Hepatocyte (in vitro differentiated cells): ENCODE results near the gene SLC35E3. TPM values are rescaled to one million over a fixed set of nuclear protein-coding genes. Genes with fewer than 3 reads are reported as not detected.

Experiments
- DNase-seq: peaks from one replicate; pipeline ENCODE4 v3.0.0-alpha.2; 2016; ENCODE audit warnings: low spot score
- H2AFZ ChIP-seq: fragments of 200-600 bp; sonication (generic); 2 replicates; pipeline ENCODE4 v1.6.0; 2016; ENCODE audit warnings: antibody characterized with exemption, mild to moderate bottlenecking
- H3K27ac ChIP-seq: fragments of 200-600 bp; sonication (generic); 2 replicates; pipeline ENCODE4 v1.5.1; 2016; ENCODE audit warnings: mild to moderate bottlenecking
- H3K27me3 ChIP-seq: fragments of 200-600 bp; sonication (generic); 2 replicates; pipeline ENCODE4 v1.6.1; 2016
- H3K36me3 ChIP-seq: fragments of 200-600 bp; sonication (generic); replicated peaks from 2 replicates; pipeline ENCODE4 v1.5.1; 2016; ENCODE audit warnings: low read depth; ENCODE audit not compliant: insufficient read depth
- H3K4me1 ChIP-seq: fragments of 200-600 bp; sonication (generic); 2 replicates; pipeline ENCODE4 v1.5.1; 2016; ENCODE audit warnings: mild to moderate bottlenecking, moderate library complexity; ENCODE audit not compliant: insufficient read depth
- H3K4me2 ChIP-seq: fragments of 200-600 bp; sonication (generic); 2 replicates; pipeline ENCODE4 v1.6.0; 2016
- H3K4me3 ChIP-seq: fragments of 200-600 bp; sonication (generic); 2 replicates; pipeline ENCODE4 v1.5.1; 2016; ENCODE audit warnings: mild to moderate bottlenecking
- H3K79me2 ChIP-seq: fragments of 200-600 bp; sonication (generic); 2 replicates; pipeline ENCODE4 v1.6.0; 2017; ENCODE audit warnings: mild to moderate bottlenecking
- H3K9me2 ChIP-seq: fragments of 200-600 bp; sonication (generic); replicated peaks from 2 replicates; pipeline ENCODE4 v1.6.0; 2017; ENCODE audit warnings: mild to moderate bottlenecking; ENCODE audit not compliant: insufficient read depth
- H3K9me3 ChIP-seq: fragments of 200-600 bp; sonication (generic); 2 replicates; pipeline ENCODE4 v1.5.1; 2016; ENCODE audit warnings: low read depth, mild to moderate bottlenecking
- H4K20me1 ChIP-seq: fragments of 200-600 bp; sonication (generic); 2 replicates; pipeline ENCODE4 v1.6.0; 2016; ENCODE audit warnings: mild to moderate bottlenecking; ENCODE audit not compliant: insufficient read depth, poor library complexity, severe bottlenecking
- CTCF ChIP-seq: fragments of 200-600 bp; sonication (generic); IDR thresholded peaks from 2 replicates; pipeline ENCODE4 v1.5.1; 2016; ENCODE audit warnings: antibody characterized with exemption, mild to moderate bottlenecking; ENCODE audit not compliant: poor library complexity
- EZH2 ChIP-seq: fragments of 200-600 bp; sonication (generic); IDR thresholded peaks from 2 replicates; pipeline ENCODE4 v1.6.1; 2016; ENCODE audit warnings: antibody characterized with exemption, mild to moderate bottlenecking, borderline replicate concordance
- EZH2phosphoT487 ChIP-seq: fragments of 200-600 bp; sonication (generic); IDR thresholded peaks from one replicate; pipeline ENCODE4 v1.6.1; 2018; ENCODE audit warnings: antibody characterized with exemption, mild to moderate bottlenecking, low read depth, moderate library complexity; ENCODE audit not compliant: unreplicated experiment, severe bottlenecking
- WGBS: methylation state at CpG from one replicate; pipeline ENCODE4 v1.1.6; 2016; ENCODE audit warnings: low lambda C conversion rate; ENCODE audit errors: missing lambda C conversion rate; 5-methylcytosine and 5-hydroxymethylcytosine counted together
- polyA plus RNA-seq: library from polyadenylated mRNA; unstranded; fragments of >200 nt; fragmentation: Nextera tagmentation; extraction: Ambion mirVana; gene quantifications from 2 replicates; pipeline ENCODE4 v1.2.1, GENCODE V29; 2016
- total RNA-seq: library from RNA; depleted of rRNA; stranded (reverse); fragments of >200 nt; gene quantifications from 2 replicates; pipeline ENCODE4 v1.2.3, GENCODE V29; 2014

The SLC35E3 gene
- total and polyA plus RNA-seq, 2 experiments from 2014 or later, result 3.5 to 11.7 TPM

DNA sequence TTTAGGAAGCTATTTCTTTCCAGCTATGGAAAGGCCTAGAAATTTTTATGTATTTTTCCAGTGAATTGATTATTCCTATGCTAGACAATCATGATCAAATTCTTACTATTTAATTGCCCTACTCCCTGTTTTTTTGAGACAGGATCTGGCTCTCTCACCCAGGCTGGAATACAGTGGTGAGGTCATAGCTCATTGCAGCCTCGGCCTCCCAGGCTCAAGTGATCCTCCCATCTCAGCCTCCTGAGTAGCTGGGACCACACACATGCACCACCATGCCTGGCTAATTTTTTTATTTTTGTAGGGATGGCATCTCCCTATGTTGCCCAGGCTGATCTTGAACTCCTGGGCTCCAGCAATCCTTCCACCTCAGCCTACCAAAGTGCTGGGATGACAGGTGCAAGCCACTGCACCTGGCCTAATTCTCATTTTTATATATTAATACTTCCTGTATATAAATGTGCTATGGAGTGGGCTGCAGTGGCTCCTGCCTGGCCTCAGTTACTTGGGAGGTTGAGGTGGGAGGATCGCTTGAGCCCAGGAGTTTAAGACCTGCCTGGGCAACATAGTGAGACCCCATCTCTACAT lies 46.0 kb downstream of the SLC35E3 start:
- H2AFZ ChIP-seq, result no peak overlapping the region

GRCh38 chr12:68792952-68793351 lies 47.0 kb downstream of the SLC35E3 start:
- H3K4me2 ChIP-seq, result no peak overlapping the region
- no peaks in the 10 kb centered on the region for H3K9me3 ChIP-seq
- no peak overlapping the region for H2AFZ ChIP-seq
- no peaks in the 10 kb centered on the region for H3K79me2 ChIP-seq
- H3K4me1 ChIP-seq, result peaks cover 2% of the 10 kb centered on the region
- H4K20me1 ChIP-seq, result no peaks in the 10 kb centered on the region
- no peaks in the 10 kb centered on the region for H3K9me2 ChIP-seq
- DNase-seq, result no peak
- WGBS, result 81% methylated on average over 2 of the region's 2 CpGs
- no peak for TF ChIP-seq CTCF
- TF ChIP-seq EZH2, result no peak
- no peak for TF ChIP-seq EZH2phosphoT487
- H3K36me3 ChIP-seq, result no peaks in the 10 kb centered on the region
- H3K27me3 ChIP-seq, result no peaks in the 10 kb centered on the region
- no peak overlapping the region for H3K4me3 ChIP-seq
- H3K27ac ChIP-seq, result no peak overlapping the region

More for the DNA sequence above, 46.0 kb downstream of the SLC35E3 start:
- no peaks in the 10 kb centered on the region for H3K27me3 ChIP-seq
- H3K4me2 ChIP-seq, result no peak overlapping the region
- no peaks in the 10 kb centered on the region for H3K79me2 ChIP-seq
- H4K20me1 ChIP-seq, result no peaks in the 10 kb centered on the region
- TF ChIP-seq CTCF (no peak), EZH2 (no peak), EZH2phosphoT487 (no peak)
- H3K9me3 ChIP-seq, result no peaks in the 10 kb centered on the region
- peaks cover 2% of the 10 kb centered on the region for H3K4me1 ChIP-seq
- H3K27ac ChIP-seq, result no peak overlapping the region
- DNase-seq, result no peak
- no peaks in the 10 kb centered on the region for H3K9me2 ChIP-seq
- 90% methylated on average over 2 of the region's 2 CpGs for WGBS
- H3K36me3 ChIP-seq, result no peaks in the 10 kb centered on the region
- no peak overlapping the region for H3K4me3 ChIP-seq

DNA sequence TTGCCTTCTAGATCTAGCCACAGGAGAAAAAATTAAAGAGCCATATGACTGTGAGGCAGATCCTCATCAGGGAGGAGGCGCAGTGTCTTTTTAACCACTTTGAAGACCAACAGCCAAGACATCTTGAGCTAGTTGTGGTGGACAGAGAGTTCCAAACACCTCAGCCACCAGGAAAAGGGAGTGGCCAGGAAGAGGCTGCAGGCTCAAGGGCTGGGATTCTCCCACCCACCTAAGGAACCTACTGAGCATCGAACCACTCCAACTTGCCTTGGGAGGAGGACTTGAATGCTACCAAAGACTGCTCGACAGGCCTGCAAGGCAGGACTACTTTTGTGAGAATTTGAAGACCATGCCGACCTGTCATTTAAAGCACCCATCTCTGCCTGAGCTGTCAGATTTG lies 47.5 kb downstream of the SLC35E3 start:
- Histone ChIP-seq H3K4me1 (peaks cover 2% of the 10 kb centered on the region), H3K27ac (no peak overlapping the region), H3K9me3 (no peaks in the 10 kb centered on the region), H3K4me2 (no peak overlapping the region), H3K79me2 (no peaks in the 10 kb centered on the region), H4K20me1 (no peaks in the 10 kb centered on the region), H3K27me3 (no peaks in the 10 kb centered on the region), H3K9me2 (no peaks in the 10 kb centered on the region), H3K36me3 (no peaks in the 10 kb centered on the region), H2AFZ (no peak overlapping the region), H3K4me3 (no peak overlapping the region)
- WGBS, result 89% methylated on average over 4 of the region's 4 CpGs
- DNase-seq, result no peak
- TF ChIP-seq EZH2phosphoT487 (no peak), CTCF (no peak)
